Endodermal cell (in vitro differentiated cells): ENCODE results near the gene TAB2. TPM values are rescaled to one million over a fixed set of nuclear protein-coding genes. Genes with fewer than 3 reads are reported as not detected.

Experiments used
- DNase-seq: peaks from one replicate; pipeline ENCODE4 v3.0.0-alpha.2; 2017
- H3K27ac ChIP-seq: 2 replicates; pipeline ENCODE4 v1.5.1; 2013; ENCODE audit warnings: mild to moderate bottlenecking, low read depth, low read length, moderate library complexity
- H3K27me3 ChIP-seq: 2 replicates; pipeline ENCODE4 v1.6.1; 2013; ENCODE audit warnings: mild to moderate bottlenecking, low read length, moderate library complexity; ENCODE audit not compliant: insufficient read depth, control insufficient read depth, poor library complexity, severe bottlenecking
- H3K36me3 ChIP-seq: 2 replicates; pipeline ENCODE4 v1.7.0; 2013; ENCODE audit warnings: mild to moderate bottlenecking, low read length, moderate library complexity; ENCODE audit not compliant: control insufficient read depth, insufficient read depth
- H3K4me1 ChIP-seq: one replicate; pipeline ENCODE4 v1.7.0; 2013; ENCODE audit warnings: low read length; ENCODE audit not compliant: control insufficient read depth, insufficient read depth
- H3K4me3 ChIP-seq: 2 replicates; pipeline ENCODE4 v1.5.1; 2013; ENCODE audit warnings: mild to moderate bottlenecking, low read length, moderate library complexity
- H3K9ac ChIP-seq: 2 replicates; pipeline ENCODE4 v1.6.1; 2013; ENCODE audit warnings: mild to moderate bottlenecking, low read length, moderate library complexity; ENCODE audit not compliant: poor library complexity, severe bottlenecking; ENCODE audit errors: extremely low read depth
- H3K9me3 ChIP-seq: 2 replicates; pipeline ENCODE4 v1.6.1; 2013; ENCODE audit warnings: mild to moderate bottlenecking, low read length, moderate library complexity; ENCODE audit not compliant: control insufficient read depth
- H3K27ac Mint-ChIP-seq: 2 replicates; pipeline ENCODE4 v1.8.0; 2020; ENCODE audit warnings: mixed read lengths
- H3K27me3 Mint-ChIP-seq: 2 replicates; pipeline ENCODE4 v1.8.0; 2021; ENCODE audit warnings: mild to moderate bottlenecking, mixed read lengths; ENCODE audit not compliant: insufficient read depth
- H3K36me3 Mint-ChIP-seq: 2 replicates; pipeline ENCODE4 v1.8.0; 2020; ENCODE audit warnings: low read depth, mixed read lengths
- H3K4me1 Mint-ChIP-seq: 2 replicates; pipeline ENCODE4 v1.8.0; 2020; ENCODE audit warnings: mixed read lengths
- H3K4me3 Mint-ChIP-seq: 2 replicates; pipeline ENCODE4 v1.8.0; 2020; ENCODE audit warnings: mild to moderate bottlenecking, moderate library complexity, mixed read lengths
- H3K9me3 Mint-ChIP-seq: 2 replicates; pipeline ENCODE4 v1.8.0; 2020; ENCODE audit warnings: mild to moderate bottlenecking, mixed read lengths
- CTCF ChIP-seq: fragments of 200-600 bp; sonication (generic); conservative IDR thresholded peaks from 2 replicates; pipeline ENCODE4 v1.5.0; 2021; ENCODE audit warnings: antibody characterized with exemption, mild to moderate bottlenecking
- WGBS, 2 experiments: methylation state at CpG; one replicate each; pipeline versions ENCODE4 v1.1.5 to v1.1.7; 2013; ENCODE audit warnings: missing lambda C conversion rate in 2 of 2, mixed read lengths in 1 of 2; ENCODE audit not compliant: insufficient coverage in 1 of 2, insufficient read length in 1 of 2; 5-methylcytosine and 5-hydroxymethylcytosine counted together
- total RNA-seq, 2 donors: library from RNA; stranded (reverse); fragmentation: NEBNext Ultra II Directional in 1 of 2; extraction: Animal tissue kit (Norgen Biotek cat#: 25700) in 1 of 2; gene quantifications; 2 replicates in 1 of 2; 3 replicates in 1 of 2; pipeline ENCODE4 v1.2.1, GENCODE V29; 2021

Gene TAB2
- total RNA-seq, 2 donors from 2014 or later = 51.1 to 54.8 TPM

DNA sequence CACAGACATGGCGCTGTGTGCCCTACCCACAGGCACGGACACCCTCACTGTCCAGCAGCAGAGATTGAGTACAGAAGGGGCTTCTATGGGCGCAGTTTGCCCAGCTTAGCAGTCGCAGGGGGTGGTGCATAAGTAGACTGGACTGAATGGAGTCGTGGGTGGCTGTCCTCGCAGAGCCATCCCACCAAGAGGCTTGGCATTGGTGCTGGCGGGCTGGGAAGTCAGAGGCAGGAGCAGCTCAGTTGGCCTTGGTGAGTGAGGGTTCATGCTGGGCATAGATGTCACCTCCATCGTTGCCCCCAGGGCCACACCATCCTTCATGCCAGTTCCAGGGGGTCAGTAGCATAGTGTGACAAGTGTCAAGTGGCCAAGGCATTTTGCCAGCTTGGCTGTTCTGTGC lies 107.7 kb downstream of the TAB2 start:
- no peaks in the 10 kb centered on the region for H3K27me3 ChIP-seq
- no peak for TF ChIP-seq CTCF
- peaks cover 8% of the 10 kb centered on the region for H3K4me1 Mint-ChIP-seq
- no peak overlapping the region for H3K4me3 Mint-ChIP-seq
- H3K36me3 ChIP-seq = no peaks in the 10 kb centered on the region
- no peaks in the 10 kb centered on the region for H3K36me3 Mint-ChIP-seq
- no peak overlapping the region for H3K9ac ChIP-seq
- DNase-seq = no peak
- no peak overlapping the region for H3K27ac Mint-ChIP-seq
- H3K27ac ChIP-seq = no peak overlapping the region
- no peaks in the 10 kb centered on the region for H3K9me3 ChIP-seq
- H3K27me3 Mint-ChIP-seq = no peaks in the 10 kb centered on the region
- H3K9me3 Mint-ChIP-seq = no peaks in the 10 kb centered on the region
- 93 to 94% methylated on average over 4 to 8 of the region's 8 CpGs for WGBS, 2 experiments
- H3K4me1 ChIP-seq = no peaks in the 10 kb centered on the region
- no peak overlapping the region for H3K4me3 ChIP-seq

DNA sequence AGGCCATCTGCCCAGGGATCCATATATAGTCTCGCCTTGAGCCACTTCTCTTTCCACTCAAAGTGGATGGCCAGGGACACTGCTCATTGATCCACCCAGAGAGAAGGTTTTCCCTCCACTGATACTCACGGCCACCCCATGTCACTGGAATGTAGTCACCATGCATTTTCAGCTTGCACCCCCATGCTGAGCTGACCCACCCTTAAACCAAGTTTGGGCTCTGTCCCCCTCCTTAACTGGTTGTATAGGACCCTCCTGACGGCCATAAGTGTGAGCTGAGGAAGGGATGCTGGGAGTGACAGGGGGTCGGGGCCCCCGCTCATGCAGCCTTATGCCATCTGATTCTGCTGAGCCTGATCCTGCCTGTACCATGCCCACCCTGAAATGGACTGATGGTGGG lies 108.2 kb downstream of the TAB2 start:
- no peaks in the 10 kb centered on the region for H3K36me3 ChIP-seq
- no peak overlapping the region for H3K4me3 Mint-ChIP-seq
- no peak overlapping the region for H3K9ac ChIP-seq
- H3K27me3 ChIP-seq = no peaks in the 10 kb centered on the region
- H3K27ac ChIP-seq = no peak overlapping the region
- H3K9me3 ChIP-seq = no peaks in the 10 kb centered on the region
- H3K27me3 Mint-ChIP-seq = no peaks in the 10 kb centered on the region
- H3K27ac Mint-ChIP-seq = no peak overlapping the region
- no peaks in the 10 kb centered on the region for H3K4me1 ChIP-seq
- TF ChIP-seq CTCF = no peak
- 91 to 94% methylated on average over 3 to 5 of the region's 5 CpGs for WGBS, 2 experiments
- no peak for DNase-seq
- H3K36me3 Mint-ChIP-seq = no peaks in the 10 kb centered on the region
- peaks cover 8% of the 10 kb centered on the region for H3K4me1 Mint-ChIP-seq
- no peak overlapping the region for H3K4me3 ChIP-seq
- no peaks in the 10 kb centered on the region for H3K9me3 Mint-ChIP-seq

DNA sequence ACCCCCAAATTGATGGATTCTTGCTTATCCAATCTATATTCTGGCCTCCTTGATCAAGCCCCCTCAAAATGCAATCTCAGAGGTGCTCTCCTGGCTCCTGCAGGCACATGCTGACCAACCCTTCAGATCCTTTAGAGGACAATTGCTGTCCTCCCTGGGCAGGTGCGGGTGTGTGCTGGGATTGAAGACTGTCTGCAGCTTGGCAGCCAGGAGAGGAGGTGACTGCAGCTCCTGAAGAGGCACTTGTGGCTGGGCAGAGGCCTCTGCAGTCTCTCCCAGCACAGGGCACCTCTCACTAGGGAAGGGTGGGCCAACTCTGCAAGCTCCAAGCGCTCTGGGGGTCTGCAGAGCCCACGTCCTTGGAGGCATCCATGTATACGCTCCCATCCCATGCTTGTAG lies 111.1 kb downstream of the TAB2 start:
- H3K36me3 Mint-ChIP-seq = no peaks in the 10 kb centered on the region
- H3K4me1 Mint-ChIP-seq = peaks cover 7% of the 10 kb centered on the region
- H3K27me3 ChIP-seq = no peaks in the 10 kb centered on the region
- no peak for TF ChIP-seq CTCF
- H3K27ac Mint-ChIP-seq = no peak overlapping the region
- no peak overlapping the region for H3K4me3 ChIP-seq
- H3K4me1 ChIP-seq = no peaks in the 10 kb centered on the region
- no peaks in the 10 kb centered on the region for H3K27me3 Mint-ChIP-seq
- no peaks in the 10 kb centered on the region for H3K9me3 ChIP-seq
- no peak for DNase-seq
- no peak overlapping the region for H3K27ac ChIP-seq
- H3K4me3 Mint-ChIP-seq = no peak overlapping the region
- WGBS, 2 experiments = 93 to 95% methylated on average over 3 to 4 of the region's 4 CpGs
- H3K9me3 Mint-ChIP-seq = no peaks in the 10 kb centered on the region
- H3K36me3 ChIP-seq = no peaks in the 10 kb centered on the region
- no peak overlapping the region for H3K9ac ChIP-seq
